ENCODE measurements around the gene SEMG2.

GRCh38 chr20:45269056-45269455 is 47.9 kb downstream of the SEMG2 start:
- TF ChIP-seq CTCF (CRISPR knock-in tag; IDR thresholded peaks at IDR 0.05) (no peak), ZNF768 (CRISPR knock-in tag; IDR thresholded peaks at IDR 0.05) (no peak), RBM39 (IDR thresholded peaks at IDR 0.05; ENCODE audit: low read depth, low read length, poor library complexity, severe bottlenecking) (no peak), YY1 (IDR thresholded peaks at IDR 0.05; ENCODE audit: insufficient read depth, insufficient replicate concordance, low read depth, low read length) (no peak), ATF1 (CRISPR knock-in tag; IDR thresholded peaks at IDR 0.05) (no peak), ZNF335 (CRISPR knock-in tag; IDR thresholded peaks at IDR 0.05) (no peak), TBX3 (IDR thresholded peaks at IDR 0.05; ENCODE audit: borderline replicate concordance) (no peak), ZNF274 (CRISPR knock-in tag; IDR thresholded peaks at IDR 0.05) (no peak), ZNF784 (CRISPR knock-in tag; IDR thresholded peaks at IDR 0.05; ENCODE audit: borderline replicate concordance) (no peak), TRIM22 (IDR thresholded peaks at IDR 0.05) (no peak), HNRNPL (IDR thresholded peaks at IDR 0.05; ENCODE audit: low read depth, low read length) (no peak), MLLT10 (CRISPR knock-in tag; IDR thresholded peaks at IDR 0.05) (no peak), NR2F1 (CRISPR knock-in tag; IDR thresholded peaks at IDR 0.05) (no peak)
